Peyer's patch (tissue), 4 donors: ENCODE measurements around the gene MSI2. TPM values are rescaled to one million over a fixed set of nuclear protein-coding genes. Genes with fewer than 3 reads are reported as not detected.

ENCODE experiments used
- DNase-seq, 3 donors: peaks; one replicate each; pipeline ENCODE4 v3.0.0-alpha.2; 2017 to 2019
- H3K27ac ChIP-seq, 4 donors: fragments of 200-600 bp; sonication (generic); one replicate each; pipeline ENCODE4 v1.5.1; 2016 to 2019
- H3K27me3 ChIP-seq, 2 donors: fragments of 200-600 bp; sonication (generic); one replicate each; pipeline ENCODE4 v1.5.1; 2019
- H3K36me3 ChIP-seq, 3 donors: fragments of 200-600 bp; sonication (generic); one replicate each; pipeline ENCODE4 v1.5.1; 2016 to 2019
- H3K4me1 ChIP-seq, 4 donors: fragments of 200-600 bp; sonication (generic); one replicate each; pipeline ENCODE4 v1.5.1; 2016 to 2019
- H3K4me3 ChIP-seq, 4 donors: fragments of 200-600 bp; sonication (generic); 1 replicate in 3 of 4; 2 replicates in 1 of 4; pipeline ENCODE4 v1.5.1; 2016 to 2019; ENCODE audit warnings: mild to moderate bottlenecking in 1 of 4
- H3K9me3 ChIP-seq, 4 donors: fragments of 200-600 bp; sonication (generic); one replicate each; pipeline ENCODE4 v1.5.1; 2016 to 2019; ENCODE audit warnings: mild to moderate bottlenecking in 1 of 4
- POLR2A ChIP-seq, 2 donors: fragments of 450-650 bp; IDR thresholded peaks; one replicate each; pipeline ENCODE4 v1.5.1; 2017; ENCODE audit warnings: antibody characterized with exemption in 2 of 2, mild to moderate bottlenecking in 2 of 2, moderate library complexity in 2 of 2
- total RNA-seq, 4 donors: library from RNA; depleted of rRNA; stranded (reverse); fragments of >200 nt; gene quantifications; one replicate each; pipeline ENCODE4 v1.1.0, GENCODE V29; 2016
- TF ChIP-seq, protein P1 (sequence below), 6 experiments: fragments of 450-650 bp in 4 of 6; fragments of 200-600 bp in 2 of 6; sonication (generic) in 1 of 6; IDR thresholded peaks; one replicate each; pipeline ENCODE4 v1.5.1; 2017 to 2019; ENCODE audit warnings: antibody characterized with exemption in 6 of 6, mild to moderate bottlenecking in 3 of 6, moderate library complexity in 1 of 6

Gene MSI2
- total RNA-seq, 4 donors from 2014 or later, result 25.9 to 39.0 (median 29.2) TPM

DNA sequence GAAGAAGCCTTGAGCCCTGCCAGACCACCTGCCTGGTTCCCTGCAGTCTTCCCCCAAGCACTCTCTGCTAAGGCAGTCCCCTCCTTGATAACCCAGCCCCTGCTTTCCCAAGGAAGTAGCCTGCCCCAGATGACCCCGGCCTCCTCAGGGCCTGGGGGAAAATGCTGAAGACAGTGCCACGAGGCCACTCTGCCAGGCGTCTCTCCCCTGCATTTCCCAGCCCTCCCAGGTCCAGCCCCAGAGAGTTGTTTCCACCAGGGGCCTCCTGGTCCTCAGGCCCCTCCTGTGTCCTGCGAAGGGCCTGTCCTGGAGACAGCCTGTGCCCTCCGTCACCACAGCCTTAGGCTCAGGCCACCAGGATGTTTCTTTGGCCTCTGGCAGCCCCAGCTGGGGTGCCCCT lies 392.4 kb downstream of the MSI2 start:
- no peaks in the 10 kb centered on the region for H3K9me3 ChIP-seq
- TF ChIP-seq, protein P1, sequence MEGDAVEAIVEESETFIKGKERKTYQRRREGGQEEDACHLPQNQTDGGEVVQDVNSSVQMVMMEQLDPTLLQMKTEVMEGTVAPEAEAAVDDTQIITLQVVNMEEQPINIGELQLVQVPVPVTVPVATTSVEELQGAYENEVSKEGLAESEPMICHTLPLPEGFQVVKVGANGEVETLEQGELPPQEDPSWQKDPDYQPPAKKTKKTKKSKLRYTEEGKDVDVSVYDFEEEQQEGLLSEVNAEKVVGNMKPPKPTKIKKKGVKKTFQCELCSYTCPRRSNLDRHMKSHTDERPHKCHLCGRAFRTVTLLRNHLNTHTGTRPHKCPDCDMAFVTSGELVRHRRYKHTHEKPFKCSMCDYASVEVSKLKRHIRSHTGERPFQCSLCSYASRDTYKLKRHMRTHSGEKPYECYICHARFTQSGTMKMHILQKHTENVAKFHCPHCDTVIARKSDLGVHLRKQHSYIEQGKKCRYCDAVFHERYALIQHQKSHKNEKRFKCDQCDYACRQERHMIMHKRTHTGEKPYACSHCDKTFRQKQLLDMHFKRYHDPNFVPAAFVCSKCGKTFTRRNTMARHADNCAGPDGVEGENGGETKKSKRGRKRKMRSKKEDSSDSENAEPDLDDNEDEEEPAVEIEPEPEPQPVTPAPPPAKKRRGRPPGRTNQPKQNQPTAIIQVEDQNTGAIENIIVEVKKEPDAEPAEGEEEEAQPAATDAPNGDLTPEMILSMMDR (IDR thresholded peaks at IDR 0.05), result no peak
- no peak for TF ChIP-seq POLR2A (IDR thresholded peaks at IDR 0.05)
- no peak overlapping the region for H3K27ac ChIP-seq
- no peaks in the 10 kb centered on the region for H3K27me3 ChIP-seq
- no peak overlapping the region for H3K4me3 ChIP-seq
- H3K4me1 ChIP-seq, result no peaks in the 10 kb centered on the region
- no peak for DNase-seq
- no peaks in the 10 kb centered on the region for H3K36me3 ChIP-seq

DNA sequence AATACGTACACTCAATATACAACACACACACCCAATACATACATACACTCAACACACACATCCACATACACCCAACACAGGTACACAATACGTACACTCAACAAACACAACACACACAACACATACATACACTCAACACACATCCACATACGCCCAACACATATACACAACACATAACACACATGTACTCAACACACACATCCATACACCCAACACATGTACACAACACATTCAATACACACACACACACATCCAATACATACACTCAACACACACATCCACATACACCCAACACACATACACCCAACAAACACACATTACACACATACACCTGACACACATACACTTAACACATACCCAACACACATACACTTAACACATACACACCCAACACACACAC lies 392.9 kb downstream of the MSI2 start:
- Histone ChIP-seq H3K9me3 (no peaks in the 10 kb centered on the region), H3K27me3 (no peaks in the 10 kb centered on the region), H3K4me1 (no peaks in the 10 kb centered on the region), H3K27ac (no peak overlapping the region), H3K4me3 (no peak overlapping the region), H3K36me3 (no peaks in the 10 kb centered on the region)
- no peak for TF ChIP-seq POLR2A (IDR thresholded peaks at IDR 0.05)
- TF ChIP-seq, protein P1 (IDR thresholded peaks at IDR 0.05), result no peak
- no peak for DNase-seq

DNA sequence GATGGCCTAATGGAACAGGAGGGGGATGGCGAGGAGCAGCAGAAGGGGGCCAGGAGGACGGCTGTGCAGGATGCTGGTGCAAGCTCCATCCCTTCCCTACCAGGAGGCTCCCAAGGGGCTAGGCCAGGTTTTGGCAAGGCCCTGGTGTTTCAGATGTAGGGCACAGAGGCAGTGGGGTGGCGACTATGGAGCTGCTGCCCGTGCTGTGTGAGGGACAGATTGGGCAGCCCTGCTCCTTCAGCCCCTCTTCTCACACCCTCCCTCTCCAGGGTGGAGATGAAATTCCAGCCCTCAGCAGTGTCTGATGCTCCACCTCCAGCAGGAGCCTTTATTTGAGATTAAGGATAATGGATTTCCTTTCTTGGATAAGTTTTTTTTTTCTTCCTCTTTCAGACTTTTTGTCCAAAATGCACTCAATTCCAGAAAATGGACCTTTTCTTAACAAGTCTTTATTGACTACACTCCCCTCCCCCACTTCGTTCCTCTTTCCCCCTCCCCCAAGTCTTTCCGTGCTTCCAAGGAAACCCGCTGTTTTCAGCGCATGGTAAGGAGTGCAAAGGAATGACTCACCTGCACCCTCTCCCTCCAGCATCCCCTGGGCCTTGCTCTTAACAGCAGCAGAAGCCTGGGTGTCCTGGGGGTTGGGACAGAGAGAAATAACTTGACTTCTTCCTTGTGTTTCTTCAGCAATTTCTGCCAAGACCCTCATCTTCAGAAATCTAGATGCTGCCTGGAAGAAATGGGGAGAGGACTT lies 393.6 kb downstream of the MSI2 start:
- H3K27ac ChIP-seq, result no peak overlapping the region
- no peaks in the 10 kb centered on the region for H3K4me1 ChIP-seq
- DNase-seq, result no peak
- no peaks in the 10 kb centered on the region for H3K36me3 ChIP-seq
- H3K4me3 ChIP-seq, result no peak overlapping the region
- TF ChIP-seq, protein P1 (IDR thresholded peaks at IDR 0.05), result no peak
- no peak for TF ChIP-seq POLR2A (IDR thresholded peaks at IDR 0.05)
- no peaks in the 10 kb centered on the region for H3K27me3 ChIP-seq
- no peaks in the 10 kb centered on the region for H3K9me3 ChIP-seq

DNA sequence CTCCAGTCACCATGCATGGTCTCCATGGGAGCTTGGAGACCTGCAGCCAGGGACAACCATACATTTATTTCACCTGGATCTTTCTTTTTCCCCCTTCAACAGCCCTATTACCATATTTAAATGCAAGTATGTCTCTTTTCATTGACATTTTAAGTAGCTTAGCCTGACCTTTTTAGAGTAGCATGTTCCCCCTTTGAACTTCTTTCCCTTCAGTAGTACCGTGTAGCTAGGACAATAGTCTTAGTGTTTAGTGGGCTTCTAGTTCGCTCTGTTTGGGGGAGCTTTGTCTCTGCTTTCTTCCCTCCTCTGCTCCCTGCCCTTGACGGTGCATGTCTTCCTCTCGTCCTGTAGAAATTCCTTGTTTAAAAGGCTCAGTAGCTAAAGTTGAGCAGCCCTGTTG lies 394.2 kb downstream of the MSI2 start:
- H3K9me3 ChIP-seq, result no peaks in the 10 kb centered on the region
- H3K36me3 ChIP-seq, result no peaks in the 10 kb centered on the region
- TF ChIP-seq POLR2A (IDR thresholded peaks at IDR 0.05), result no peak
- TF ChIP-seq, protein P1 (IDR thresholded peaks at IDR 0.05), result no peak
- no peaks in the 10 kb centered on the region for H3K27me3 ChIP-seq
- no peak overlapping the region for H3K4me3 ChIP-seq
- no peak overlapping the region for H3K27ac ChIP-seq
- DNase-seq, result no peak
- no peaks in the 10 kb centered on the region for H3K4me1 ChIP-seq

DNA sequence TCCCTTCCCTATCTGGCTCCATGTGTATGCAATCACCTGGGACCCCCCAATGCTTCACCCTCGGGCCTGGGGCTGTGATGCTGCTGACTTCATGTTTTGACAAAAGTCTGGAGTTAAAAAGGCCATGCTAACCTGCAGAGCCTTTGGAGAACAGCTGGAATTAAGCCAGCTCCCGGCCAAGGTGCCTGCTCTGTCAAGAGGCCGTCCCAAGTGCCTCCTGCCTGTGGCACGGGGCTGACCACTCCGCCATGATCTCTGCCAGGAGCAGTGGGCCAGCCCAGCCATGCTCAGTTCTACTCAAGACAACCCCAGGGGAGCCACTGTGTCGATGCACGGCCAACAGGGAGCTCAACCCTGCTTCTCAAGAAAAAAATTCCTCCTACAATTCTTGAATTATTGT lies 395.1 kb downstream of the MSI2 start:
- no peak overlapping the region for H3K4me3 ChIP-seq
- no peak overlapping the region for H3K27ac ChIP-seq
- TF ChIP-seq, protein P1 (IDR thresholded peaks at IDR 0.05), result no peak
- TF ChIP-seq POLR2A (IDR thresholded peaks at IDR 0.05), result no peak
- H3K27me3 ChIP-seq, result no peaks in the 10 kb centered on the region
- H3K4me1 ChIP-seq, result no peaks in the 10 kb centered on the region
- H3K9me3 ChIP-seq, result no peaks in the 10 kb centered on the region
- DNase-seq, result no peak
- H3K36me3 ChIP-seq, result no peaks in the 10 kb centered on the region
